Right lung (tissue), 10 donors: ENCODE measurements around the gene VCP. TPM values are rescaled to one million over a fixed set of nuclear protein-coding genes. Genes with fewer than 3 reads are reported as not detected.

ENCODE experiments used
- DNase-seq, 2 donors: peaks; one replicate each; pipeline ENCODE4 v3.0.0-alpha.2; 2013
- long read RNA-seq, 8 donors: transcript quantifications; one replicate each; lab custom pipeline, GENCODE V29; 2026
- polyA plus RNA-seq, 5 donors: library from polyadenylated mRNA; unstranded; fragments of 120-200 nt; gene quantifications; one replicate each; pipeline versions ENCODE4 v1.2.1 to v1.2.3, GENCODE V29; 2013; ENCODE audit warnings: inconsistent platforms in 1 of 5, low replicate concordance in 1 of 5; ENCODE audit not compliant: insufficient read length in 5 of 5, insufficient read depth in 1 of 5

The VCP gene
- polyA plus RNA-seq, result 100 to 1,000 TPM; 182 to 231 (median 209) TPM
- long read RNA-seq, donor 1, full-length matches to known transcripts, result 45 of 90 reads
- long read RNA-seq, donor 1, partial matches to known transcripts, result 39 of 90 reads
- long read RNA-seq, donor 1, other reads (novel, unspliced or antisense), result 6 of 90 reads
- long read RNA-seq, donor 2, full-length matches to known transcripts, result 25 of 25 reads
- long read RNA-seq, donor 2, partial matches to known transcripts, result 0 of 25 reads
- long read RNA-seq, donor 2, other reads (novel, unspliced or antisense), result 0 of 25 reads
- long read RNA-seq, donor 3, full-length matches to known transcripts, result 30 of 51 reads
- long read RNA-seq, donor 3, partial matches to known transcripts, result 21 of 51 reads
- long read RNA-seq, donor 3, other reads (novel, unspliced or antisense), result 0 of 51 reads
- long read RNA-seq, donor 4, full-length matches to known transcripts, result 16 of 26 reads
- long read RNA-seq, donor 4, partial matches to known transcripts, result 10 of 26 reads
- long read RNA-seq, donor 4, other reads (novel, unspliced or antisense), result 0 of 26 reads
- long read RNA-seq, donor 5, full-length matches to known transcripts, result 47 of 104 reads
- long read RNA-seq, donor 5, partial matches to known transcripts, result 57 of 104 reads
- long read RNA-seq, donor 5, other reads (novel, unspliced or antisense), result 0 of 104 reads
- long read RNA-seq, donor 6, full-length matches to known transcripts, result 49 of 71 reads
- long read RNA-seq, donor 6, partial matches to known transcripts, result 14 of 71 reads
- long read RNA-seq, donor 6, other reads (novel, unspliced or antisense), result 8 of 71 reads
- long read RNA-seq, donor 7, full-length matches to known transcripts, result 38 of 58 reads
- long read RNA-seq, donor 7, partial matches to known transcripts, result 14 of 58 reads
- long read RNA-seq, donor 7, other reads (novel, unspliced or antisense), result 6 of 58 reads
- long read RNA-seq, donor 8, full-length matches to known transcripts, result 16 of 23 reads
- long read RNA-seq, donor 8, partial matches to known transcripts, result 7 of 23 reads
- long read RNA-seq, donor 8, other reads (novel, unspliced or antisense), result 0 of 23 reads

GRCh38 chr9:35072461-35073278, at the start of gene VCP:
TSS of gene VCP (minus strand) at chr9:35072625. CDS start at chr9:35072353, 272 bp downstream.
- peak; percentile 97 to 99 for DNase-seq

- DNase-seq, result peak; percentile 87 to 89
Measured at GRCh38 chr9:35116898-35117551, 44.6 kb upstream of the VCP start.

- DNase-seq, result no peak
Measured at GRCh38 chr9:35116539-35116897, 44.1 kb upstream of the VCP start.

- DNase-seq, result peak; percentile 96 to 97
Measured at GRCh38 chr9:35115680-35116538, 43.5 kb upstream of the VCP start, which contains the start of gene ATOSB. TSS of gene ATOSB (minus strand) at chr9:35115862. CDS start at chr9:35108274, 7,588 bp downstream.

GRCh38 chr9:35114840-35115628, 42.6 kb upstream of the VCP start:
- peak in 1 of 2 donors; percentile 32 for DNase-seq

- peak; percentile 61 to 82 for DNase-seq
Measured at GRCh38 chr9:35114113-35114839, 41.9 kb upstream of the VCP start.

- DNase-seq, result no peak
Measured at GRCh38 chr9:35112257-35113020, 40.0 kb upstream of the VCP start.

- peak; percentile 96 for DNase-seq
Measured at GRCh38 chr9:35111001-35111933, 38.8 kb upstream of the VCP start.

- no peak for DNase-seq
Measured at GRCh38 chr9:35110327-35110761, 37.9 kb upstream of the VCP start.

GRCh38 chr9:35108946-35109575, 36.6 kb upstream of the VCP start:
- no peak for DNase-seq

GRCh38 chr9:35108461-35108860, 36.0 kb upstream of the VCP start:
- DNase-seq, result no peak

- no peak for DNase-seq
Measured at GRCh38 chr9:35107297-35108290, 35.2 kb upstream of the VCP start.

GRCh38 chr9:35106343-35106730, 33.9 kb upstream of the VCP start:
- no peak for DNase-seq
